GM12891 (cell line): ENCODE data around the gene DHRSX.

Experiments used
- PAX5 ChIP-seq: IDR thresholded peaks from 2 replicates; pipeline ENCODE4 v1.6.1; 2011; ENCODE audit warnings: low read length, moderate library complexity, mild to moderate bottlenecking; ENCODE audit not compliant: insufficient read depth, severe bottlenecking
- POLR2A ChIP-seq: IDR thresholded peaks from 2 replicates; pipeline ENCODE4 v1.6.1; 2011; ENCODE audit warnings: low read depth, low read length, control low read depth
- POLR2AphosphoS5 ChIP-seq: IDR thresholded peaks from 2 replicates; pipeline ENCODE4 v1.6.1; 2011; ENCODE audit warnings: low read depth, low read length, control low read depth
- POU2F2 ChIP-seq: IDR thresholded peaks from 2 replicates; pipeline ENCODE4 v1.6.1; 2011; ENCODE audit warnings: low read depth, mild to moderate bottlenecking, control low read depth, low read length, moderate library complexity
- SPI1 ChIP-seq: IDR thresholded peaks from 2 replicates; pipeline ENCODE4 v1.6.1; 2011; ENCODE audit warnings: low read depth, low read length, control low read depth
- TAF1 ChIP-seq: IDR thresholded peaks from 2 replicates; pipeline ENCODE4 v1.6.1; 2011; ENCODE audit warnings: low read depth, low read length, control low read depth

DNA sequence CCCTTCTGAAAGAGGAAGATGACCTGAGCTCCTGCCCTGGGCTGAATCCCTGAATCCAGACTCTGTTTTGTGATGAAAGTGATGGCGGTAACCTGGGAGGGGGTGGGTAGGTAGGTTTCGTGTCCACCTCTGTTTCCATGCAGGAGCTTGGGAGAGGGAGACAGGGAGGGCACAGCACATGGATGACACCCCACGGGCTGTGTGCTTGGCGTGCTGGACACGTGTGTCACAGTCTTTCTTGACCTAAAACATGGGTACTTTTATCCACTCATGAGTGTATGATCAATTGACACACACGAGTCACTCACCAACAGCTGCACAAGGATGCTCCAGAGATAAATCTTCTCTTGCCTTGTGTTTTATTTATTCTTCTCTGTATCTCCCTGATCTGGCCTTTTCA is 111.5 kb downstream of the DHRSX start:
- TF ChIP-seq POLR2A (no peak), POLR2AphosphoS5 (no peak), TAF1 (no peak), SPI1 (no peak), PAX5 (no peak), POU2F2 (no peak)
